Superior temporal gyrus (tissue), 1 donor: ENCODE measurements around the gene FBXL7.

ENCODE experiments used
- DNase-seq: peaks from one replicate; pipeline ENCODE4 v3.0.0-alpha.2; 2016; ENCODE audit errors: extremely low spot score

FBXL7 gene

DNA sequence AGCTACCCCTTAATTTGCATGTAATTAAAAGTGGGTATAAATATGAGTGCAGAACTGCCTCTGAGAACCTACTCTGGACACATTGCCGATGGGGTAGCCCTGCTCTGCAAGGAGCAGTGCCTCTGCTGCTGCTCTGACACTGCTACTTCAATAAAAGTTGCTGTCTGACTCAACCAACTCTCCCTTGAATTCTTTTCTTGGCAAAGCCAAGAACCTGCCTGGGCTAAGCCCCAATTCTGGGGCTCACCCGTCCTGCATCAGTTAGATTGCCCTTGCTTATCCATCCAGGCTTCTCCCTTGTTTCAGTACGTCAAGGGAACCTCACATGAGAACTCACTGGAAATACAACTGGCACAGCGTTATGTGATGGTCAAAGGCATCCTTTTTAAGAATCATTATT is 44.1 kb downstream of the FBXL7 start:
- DNase-seq: no peak

DNA sequence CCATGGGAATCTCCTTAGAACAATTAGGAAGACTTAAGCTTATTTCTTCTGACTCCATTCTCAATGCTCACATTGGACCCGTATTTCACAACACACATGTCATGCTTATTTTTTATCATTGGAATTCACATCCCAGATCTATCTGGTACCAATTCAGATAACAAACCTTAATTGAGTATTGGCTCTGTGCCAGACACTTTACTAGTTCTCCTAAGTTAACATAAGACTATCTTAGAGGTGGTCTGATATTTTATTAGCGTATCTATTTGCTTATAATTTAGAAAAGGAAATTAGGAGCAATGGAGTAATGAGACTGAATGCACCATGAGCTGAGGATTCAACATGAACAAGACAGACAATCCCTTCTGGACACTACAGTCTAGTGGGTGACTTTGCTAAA is 45.1 kb downstream of the FBXL7 start:
- DNase-seq: no peak

- no peak for DNase-seq
Observed at GRCh38 chr5:15547261-15547839, 47.4 kb downstream of the FBXL7 start.

GRCh38 chr5:15549961-15550360 is 50.0 kb downstream of the FBXL7 start:
- DNase-seq: no peak

- DNase-seq: no peak
Observed at GRCh38 chr5:15550502-15551112, 50.6 kb downstream of the FBXL7 start.

GRCh38 chr5:15551113-15551504 is 51.1 kb downstream of the FBXL7 start:
- DNase-seq: no peak

GRCh38 chr5:15554542-15554941 is 54.6 kb downstream of the FBXL7 start:
- DNase-seq: no peak

- DNase-seq: no peak
Observed at GRCh38 chr5:15555176-15555575, 55.2 kb downstream of the FBXL7 start.

DNA sequence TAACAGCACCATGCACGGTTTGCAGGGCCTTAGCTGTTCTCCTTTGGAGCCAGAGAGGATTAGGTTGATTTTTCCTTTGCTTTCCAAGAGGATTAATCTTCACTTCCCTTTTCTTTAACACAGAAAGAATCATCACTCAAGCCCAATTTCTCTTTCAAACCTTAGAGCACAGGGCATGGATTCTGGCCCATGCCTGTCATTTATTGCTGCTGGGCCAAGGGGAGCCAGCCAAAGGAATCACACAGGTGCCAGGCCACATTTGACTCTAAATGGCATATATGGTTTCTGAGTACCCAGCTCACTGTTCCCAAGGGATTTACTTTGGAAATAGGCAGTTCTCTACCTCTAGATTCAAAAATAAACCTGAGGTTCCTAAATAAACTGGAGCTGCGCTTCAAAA is 58.3 kb downstream of the FBXL7 start:
- no peak for DNase-seq

- DNase-seq: no peak
Observed at GRCh38 chr5:15558681-15559080, 58.7 kb downstream of the FBXL7 start.

GRCh38 chr5:15560421-15560820 is 60.4 kb downstream of the FBXL7 start:
- DNase-seq: no peak

- no peak for DNase-seq
Observed at GRCh38 chr5:15564523-15564922, 64.5 kb downstream of the FBXL7 start.

DNA sequence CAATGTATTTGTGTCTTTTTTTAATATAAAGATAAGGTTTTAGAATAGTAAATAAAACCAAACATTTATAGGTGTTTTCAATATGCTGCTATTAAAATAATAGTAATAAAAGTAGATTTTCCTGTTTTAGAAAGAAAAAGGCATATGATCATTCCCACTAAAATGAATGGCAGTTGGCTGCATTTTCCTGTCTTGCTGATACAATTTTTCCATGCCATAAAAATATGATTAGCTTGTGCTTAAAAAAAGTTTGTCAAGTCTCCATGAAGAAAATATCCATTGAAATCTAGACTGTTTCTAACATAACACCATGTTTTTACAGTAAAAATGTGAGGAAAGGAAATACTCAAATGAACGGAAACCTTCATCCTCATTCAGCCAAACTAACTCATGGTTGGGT is 65.0 kb downstream of the FBXL7 start:
- DNase-seq: no peak

DNA sequence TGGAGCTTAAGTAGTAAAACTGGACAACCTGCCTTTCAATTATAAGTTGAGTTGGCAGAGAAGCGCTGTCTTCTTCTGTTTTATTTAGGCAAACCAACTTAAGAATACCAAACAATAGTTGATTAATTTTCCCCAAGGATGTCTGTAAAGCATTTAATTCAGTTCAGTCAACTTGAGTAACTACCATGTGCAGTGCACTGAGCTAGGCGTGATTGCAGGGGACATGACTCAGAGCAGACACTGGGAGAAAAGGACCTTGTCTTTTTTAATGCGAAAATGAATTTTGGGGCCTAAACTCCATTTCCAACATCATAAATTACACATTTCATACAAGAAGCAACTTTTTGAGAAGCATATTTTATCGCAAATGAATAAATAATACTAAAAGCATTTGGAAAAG is 66.3 kb downstream of the FBXL7 start:
- no peak for DNase-seq

- DNase-seq: no peak
Observed at GRCh38 chr5:15566789-15567188, 66.8 kb downstream of the FBXL7 start.

GRCh38 chr5:15570491-15570890 is 70.5 kb downstream of the FBXL7 start:
- no peak for DNase-seq

GRCh38 chr5:15571081-15571480 is 71.1 kb downstream of the FBXL7 start:
- no peak for DNase-seq

GRCh38 chr5:15571618-15572017 is 71.6 kb downstream of the FBXL7 start:
- DNase-seq: no peak

- DNase-seq: no peak
Observed at GRCh38 chr5:15573590-15573989, 73.6 kb downstream of the FBXL7 start.

DNA sequence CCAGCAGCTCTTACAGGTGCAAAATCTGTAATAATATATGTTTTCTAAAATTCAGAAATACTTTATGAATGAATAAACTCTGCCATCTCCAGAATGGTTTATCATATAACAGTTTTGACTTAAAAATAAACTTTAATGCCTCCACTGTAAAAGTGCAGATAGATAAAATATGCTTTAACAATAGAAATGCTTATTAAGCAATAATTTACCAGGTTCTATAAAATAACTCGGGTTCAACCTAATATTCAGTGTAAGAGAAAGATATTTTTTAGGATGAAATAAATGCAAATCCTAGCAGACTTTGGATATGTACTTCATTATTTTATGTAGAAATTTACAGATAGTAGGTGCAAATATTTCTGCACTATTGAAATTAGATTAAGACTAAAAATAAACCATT is 74.1 kb downstream of the FBXL7 start:
- DNase-seq: no peak

DNA sequence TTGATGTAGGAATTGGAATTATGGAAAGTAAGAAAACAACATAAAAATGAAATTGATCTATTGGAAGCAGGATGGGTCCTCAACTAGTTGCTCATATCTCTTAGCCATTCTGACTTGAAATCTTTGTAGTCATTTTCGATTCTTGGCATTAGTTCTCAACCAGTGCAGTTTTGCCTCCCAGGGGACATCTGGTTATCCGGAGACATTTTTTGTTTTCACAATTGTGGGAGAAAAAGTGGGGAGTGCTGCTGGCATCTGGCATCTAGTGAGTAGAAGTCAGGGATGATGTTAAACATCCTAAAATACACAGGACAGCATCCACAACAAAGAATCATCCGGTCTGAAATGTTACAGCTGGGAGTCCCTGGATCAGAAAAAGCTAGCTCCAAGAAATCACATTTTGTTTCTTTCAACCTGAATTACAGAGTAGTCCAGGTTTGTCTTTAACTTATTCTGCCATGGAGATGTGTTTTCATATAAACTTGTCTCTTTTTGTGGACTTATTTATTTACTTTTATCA is 74.9 kb downstream of the FBXL7 start:
- DNase-seq: peak; percentile 42

DNA sequence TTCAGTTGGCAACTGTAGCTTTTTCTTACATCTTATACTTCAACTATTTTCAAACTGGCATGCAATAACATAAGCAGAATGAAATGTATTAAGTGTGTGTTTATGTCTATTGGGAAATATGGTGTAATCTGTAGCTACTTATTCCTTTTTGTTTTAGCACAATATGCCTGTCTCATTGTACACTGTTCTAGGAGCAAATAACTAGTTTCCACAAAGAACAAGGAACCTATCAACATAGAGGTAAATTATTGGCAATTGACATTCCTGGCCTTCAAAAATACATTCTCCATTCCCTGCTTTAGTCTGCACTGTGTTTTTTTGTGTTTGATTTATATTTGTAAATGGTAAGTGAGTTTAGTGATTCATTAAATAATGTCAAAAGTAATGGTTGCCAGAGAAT is 75.7 kb downstream of the FBXL7 start:
- no peak for DNase-seq

GRCh38 chr5:15577132-15577531 is 77.2 kb downstream of the FBXL7 start:
- no peak for DNase-seq

GRCh38 chr5:15577831-15578230 is 77.9 kb downstream of the FBXL7 start:
- DNase-seq: no peak
